ENCODE results near the gene NDUFV1.

DNA sequence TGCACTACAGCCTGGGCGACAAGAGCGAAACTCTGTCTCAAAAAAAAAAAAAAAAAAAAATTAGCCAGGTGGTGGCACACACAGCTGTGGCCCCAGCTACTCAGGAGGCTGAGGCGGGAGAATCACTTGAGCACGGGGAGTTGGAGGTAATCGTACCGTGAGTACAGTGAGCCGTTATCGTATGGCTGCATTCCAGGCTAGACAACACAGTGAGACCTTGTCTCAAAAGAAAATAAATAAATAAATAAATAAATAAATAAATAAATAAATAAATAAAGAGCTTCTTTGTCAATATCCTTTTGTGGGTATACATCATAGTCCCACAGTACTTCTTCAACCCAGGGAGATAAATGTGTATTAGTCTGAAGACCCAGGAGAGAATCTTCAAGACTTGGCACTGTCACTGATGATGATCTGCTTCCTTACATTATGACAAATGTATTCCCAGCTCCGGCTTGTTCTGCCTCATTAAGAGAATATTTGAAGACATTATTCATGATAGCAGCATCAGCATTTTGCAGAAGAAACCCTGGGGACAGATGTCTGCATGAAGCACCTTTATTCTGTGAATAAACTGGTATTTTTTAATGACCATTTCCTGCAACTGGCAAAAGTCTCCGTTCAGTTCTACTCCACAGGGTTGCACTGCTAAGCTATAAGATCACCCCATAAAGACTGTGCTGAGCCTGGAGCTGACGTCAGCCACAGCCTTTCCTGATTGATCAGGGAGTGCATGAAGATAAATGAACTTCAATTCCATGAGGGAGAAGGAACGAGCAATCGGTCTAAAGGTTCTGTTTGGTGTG is 45.4 kb downstream of the NDUFV1 start:
- TF ChIP-seq EZH2 (IDR thresholded peaks at IDR 0.05; ENCODE audit: insufficient read depth, poor library complexity, severe bottlenecking), result no peak
- no peak for TF ChIP-seq EZH2phosphoT487 (IDR thresholded peaks at IDR 0.05; ENCODE audit: insufficient read depth, low read depth)

Data from GM23248 (cell line).